HepG2 (cell line): ENCODE results near the gene TMC2. TPM values are rescaled to one million over a fixed set of nuclear protein-coding genes. Genes with fewer than 3 reads are reported as not detected.

Experiments
- KLF9 ChIP-seq: IDR thresholded peaks from 2 replicates; pipeline ENCODE4 v1.6.1; 2016; ENCODE audit warnings: low read depth
- NCOR1 ChIP-seq: fragments of 200-600 bp; sonication (generic); IDR thresholded peaks from 2 replicates; pipeline ENCODE4 v1.7.0; 2017; ENCODE audit warnings: antibody characterized with exemption, low read length, borderline replicate concordance
- PHF21A ChIP-seq: sonication (generic); formaldehyde crosslinking; IDR thresholded peaks from 2 replicates; pipeline ENCODE4 v1.5.0; 2020; ENCODE audit warnings: mild to moderate bottlenecking, missing genetic modification reagents
- TAF1 ChIP-seq: sonication (generic); formaldehyde crosslinking; IDR thresholded peaks from 2 replicates; pipeline ENCODE4 v1.4.0; 2020; ENCODE audit warnings: missing genetic modification reagents
- YY1 ChIP-seq: IDR thresholded peaks from 2 replicates; pipeline ENCODE4 v1.6.1; 2011; ENCODE audit warnings: low read length, low read depth, moderate library complexity, mild to moderate bottlenecking; ENCODE audit not compliant: insufficient read depth, insufficient replicate concordance
- ZNF264 ChIP-seq: sonication (generic); formaldehyde crosslinking; IDR thresholded peaks from 2 replicates; pipeline ENCODE4 v1.4.0; 2020; ENCODE audit warnings: missing genetic modification reagents
- ZNF34 ChIP-seq: sonication (generic); formaldehyde crosslinking; IDR thresholded peaks from 2 replicates; pipeline ENCODE4 v1.4.0; 2020; ENCODE audit warnings: mild to moderate bottlenecking, missing genetic modification reagents, borderline replicate concordance
- ZNF792 ChIP-seq: IDR thresholded peaks from 2 replicates; pipeline ENCODE4 v1.6.1; 2016
- polyA plus RNA-seq, 8 experiments: library from polyadenylated mRNA; depleted of rRNA in 3 of 8; stranded (reverse) in 7 of 8; unstranded in 1 of 8; fragments of >200 nt; fragmentation: Illumina TruSeq in 4 of 8; extraction: Trizol in 4 of 8; gene quantifications; 2 replicates each; pipeline versions ENCODE4 v1.2.1 to v1.2.3, GENCODE V29; 2011 to 2016; ENCODE audit warnings: low read depth in 4 of 8, missing spikeins in 1 of 8, mixed read lengths in 1 of 8; ENCODE audit not compliant: insufficient read depth in 1 of 8
- total RNA-seq, 5 experiments: library from RNA; depleted of rRNA; stranded (reverse); fragments of >200 nt; fragmentation: Illumina TruSeq; extraction: Trizol; gene quantifications; 2 replicates each; pipeline ENCODE4 v1.2.3, GENCODE V29; 2016; ENCODE audit warnings: low read depth in 1 of 5
- TF ChIP-seq, protein P1 (sequence below): sonication (generic); formaldehyde crosslinking; IDR thresholded peaks from 2 replicates; pipeline ENCODE4 v1.4.0; 2020; ENCODE audit warnings: mild to moderate bottlenecking, missing genetic modification reagents
- TF ChIP-seq, protein P2 (sequence below): sonication (generic); formaldehyde crosslinking; IDR thresholded peaks from 2 replicates; pipeline ENCODE4 v1.4.0; 2020; ENCODE audit warnings: mild to moderate bottlenecking, low read depth, missing genetic modification reagents
- TF ChIP-seq, protein P3 (sequence below): sonication (generic); formaldehyde crosslinking; IDR thresholded peaks from 2 replicates; pipeline ENCODE4 v1.4.0; 2020; ENCODE audit warnings: mild to moderate bottlenecking, missing genetic modification reagents, borderline replicate concordance
- TF ChIP-seq, protein P4 (sequence below): IDR thresholded peaks from 2 replicates; pipeline ENCODE4 v1.6.1; 2016; ENCODE audit warnings: low read depth, borderline replicate concordance
- TF ChIP-seq, protein P5 (sequence below): sonication (generic); formaldehyde crosslinking; IDR thresholded peaks from 2 replicates; pipeline ENCODE4 v1.9.0; 2022; ENCODE audit warnings: low read depth, missing genetic modification reagents

TMC2 gene
- total and polyA plus RNA-seq, 2 of the 13 experiments (the other 11 are each of a cell fraction or from before 2014, with no cell fraction given): not detected

DNA sequence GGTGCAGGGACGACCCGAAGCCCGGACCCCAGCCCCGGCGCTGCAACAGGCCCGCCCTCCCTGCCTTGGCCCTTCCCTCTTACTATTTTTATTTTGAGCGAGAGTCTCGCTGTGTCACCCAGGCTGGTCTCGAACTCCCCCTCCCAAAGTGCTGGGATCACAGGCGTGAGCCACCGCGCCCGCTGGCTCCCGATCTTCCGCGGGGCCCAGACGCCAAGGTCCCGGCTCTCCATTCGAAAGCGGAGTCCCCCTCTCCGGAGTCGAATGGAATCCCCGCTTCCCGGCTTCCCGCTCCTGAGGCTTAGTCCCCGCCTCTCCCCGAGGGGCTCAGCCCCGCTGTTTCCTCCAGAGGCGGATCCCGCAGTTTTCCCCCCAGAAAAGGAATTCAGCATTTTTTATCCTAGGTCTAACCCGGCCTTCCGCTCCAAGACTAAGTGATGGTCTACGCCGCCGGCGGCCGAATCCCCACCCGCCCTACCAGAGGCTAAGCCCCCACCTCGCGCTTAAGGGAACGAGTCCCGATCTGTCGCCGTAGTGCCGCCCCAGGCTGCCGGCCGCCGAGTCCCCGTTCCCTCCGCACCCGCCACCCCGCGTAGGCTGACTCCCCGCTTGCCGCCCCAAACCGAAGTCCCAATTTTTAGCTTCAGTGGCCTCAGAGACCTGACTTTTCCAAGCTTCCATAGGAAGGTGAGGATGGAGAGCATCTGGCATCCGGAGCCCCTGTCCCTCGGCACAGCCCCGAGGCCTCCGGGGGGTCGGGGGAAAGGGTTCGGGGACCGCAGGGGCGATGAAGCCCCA is 11.5 kb upstream of the TMC2 start (continued):
- TF ChIP-seq, protein P1, sequence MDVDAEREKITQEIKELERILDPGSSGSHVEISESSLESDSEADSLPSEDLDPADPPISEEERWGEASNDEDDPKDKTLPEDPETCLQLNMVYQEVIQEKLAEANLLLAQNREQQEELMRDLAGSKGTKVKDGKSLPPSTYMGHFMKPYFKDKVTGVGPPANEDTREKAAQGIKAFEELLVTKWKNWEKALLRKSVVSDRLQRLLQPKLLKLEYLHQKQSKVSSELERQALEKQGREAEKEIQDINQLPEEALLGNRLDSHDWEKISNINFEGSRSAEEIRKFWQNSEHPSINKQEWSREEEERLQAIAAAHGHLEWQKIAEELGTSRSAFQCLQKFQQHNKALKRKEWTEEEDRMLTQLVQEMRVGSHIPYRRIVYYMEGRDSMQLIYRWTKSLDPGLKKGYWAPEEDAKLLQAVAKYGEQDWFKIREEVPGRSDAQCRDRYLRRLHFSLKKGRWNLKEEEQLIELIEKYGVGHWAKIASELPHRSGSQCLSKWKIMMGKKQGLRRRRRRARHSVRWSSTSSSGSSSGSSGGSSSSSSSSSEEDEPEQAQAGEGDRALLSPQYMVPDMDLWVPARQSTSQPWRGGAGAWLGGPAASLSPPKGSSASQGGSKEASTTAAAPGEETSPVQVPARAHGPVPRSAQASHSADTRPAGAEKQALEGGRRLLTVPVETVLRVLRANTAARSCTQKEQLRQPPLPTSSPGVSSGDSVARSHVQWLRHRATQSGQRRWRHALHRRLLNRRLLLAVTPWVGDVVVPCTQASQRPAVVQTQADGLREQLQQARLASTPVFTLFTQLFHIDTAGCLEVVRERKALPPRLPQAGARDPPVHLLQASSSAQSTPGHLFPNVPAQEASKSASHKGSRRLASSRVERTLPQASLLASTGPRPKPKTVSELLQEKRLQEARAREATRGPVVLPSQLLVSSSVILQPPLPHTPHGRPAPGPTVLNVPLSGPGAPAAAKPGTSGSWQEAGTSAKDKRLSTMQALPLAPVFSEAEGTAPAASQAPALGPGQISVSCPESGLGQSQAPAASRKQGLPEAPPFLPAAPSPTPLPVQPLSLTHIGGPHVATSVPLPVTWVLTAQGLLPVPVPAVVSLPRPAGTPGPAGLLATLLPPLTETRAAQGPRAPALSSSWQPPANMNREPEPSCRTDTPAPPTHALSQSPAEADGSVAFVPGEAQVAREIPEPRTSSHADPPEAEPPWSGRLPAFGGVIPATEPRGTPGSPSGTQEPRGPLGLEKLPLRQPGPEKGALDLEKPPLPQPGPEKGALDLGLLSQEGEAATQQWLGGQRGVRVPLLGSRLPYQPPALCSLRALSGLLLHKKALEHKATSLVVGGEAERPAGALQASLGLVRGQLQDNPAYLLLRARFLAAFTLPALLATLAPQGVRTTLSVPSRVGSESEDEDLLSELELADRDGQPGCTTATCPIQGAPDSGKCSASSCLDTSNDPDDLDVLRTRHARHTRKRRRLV: peak; percentile 68; the same call in 1 of the 2 replicates
- TF ChIP-seq, protein P2, sequence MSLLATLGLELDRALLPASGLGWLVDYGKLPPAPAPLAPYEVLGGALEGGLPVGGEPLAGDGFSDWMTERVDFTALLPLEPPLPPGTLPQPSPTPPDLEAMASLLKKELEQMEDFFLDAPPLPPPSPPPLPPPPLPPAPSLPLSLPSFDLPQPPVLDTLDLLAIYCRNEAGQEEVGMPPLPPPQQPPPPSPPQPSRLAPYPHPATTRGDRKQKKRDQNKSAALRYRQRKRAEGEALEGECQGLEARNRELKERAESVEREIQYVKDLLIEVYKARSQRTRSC (CRISPR knock-in tag): 0 out of 2 replicates have a peak, but pooled peaks have one; percentile 43
- TF ChIP-seq, protein P3, sequence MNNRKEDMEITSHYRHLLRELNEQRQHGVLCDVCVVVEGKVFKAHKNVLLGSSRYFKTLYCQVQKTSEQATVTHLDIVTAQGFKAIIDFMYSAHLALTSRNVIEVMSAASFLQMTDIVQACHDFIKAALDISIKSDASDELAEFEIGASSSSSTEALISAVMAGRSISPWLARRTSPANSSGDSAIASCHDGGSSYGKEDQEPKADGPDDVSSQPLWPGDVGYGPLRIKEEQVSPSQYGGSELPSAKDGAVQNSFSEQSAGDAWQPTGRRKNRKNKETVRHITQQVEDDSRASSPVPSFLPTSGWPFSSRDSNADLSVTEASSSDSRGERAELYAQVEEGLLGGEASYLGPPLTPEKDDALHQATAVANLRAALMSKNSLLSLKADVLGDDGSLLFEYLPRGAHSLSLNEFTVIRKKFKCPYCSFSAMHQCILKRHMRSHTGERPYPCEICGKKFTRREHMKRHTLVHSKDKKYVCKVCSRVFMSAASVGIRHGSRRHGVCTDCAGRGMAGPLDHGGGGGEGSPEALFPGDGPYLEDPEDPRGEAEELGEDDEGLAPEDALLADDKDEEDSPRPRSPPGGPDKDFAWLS (CRISPR knock-in tag): peak; percentile 20; the same call in 1 of the 2 replicates
- TF ChIP-seq PHF21A (CRISPR knock-in tag) (peak; percentile 74; the same call in 1 of the 2 replicates), ZNF792 (no peak), ZNF264 (CRISPR knock-in tag) (no peak), ZNF34 (CRISPR knock-in tag) (no peak), TAF1 (peak; percentile 33), YY1 (no peak), NCOR1 (no peak), KLF9 (no peak)
- TF ChIP-seq, protein P4, sequence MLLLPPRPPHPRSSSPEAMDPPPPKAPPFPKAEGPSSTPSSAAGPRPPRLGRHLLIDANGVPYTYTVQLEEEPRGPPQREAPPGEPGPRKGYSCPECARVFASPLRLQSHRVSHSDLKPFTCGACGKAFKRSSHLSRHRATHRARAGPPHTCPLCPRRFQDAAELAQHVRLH (CRISPR knock-in tag): no peak; the same call in 1 of the 2 replicates
- TF ChIP-seq, protein P5, sequence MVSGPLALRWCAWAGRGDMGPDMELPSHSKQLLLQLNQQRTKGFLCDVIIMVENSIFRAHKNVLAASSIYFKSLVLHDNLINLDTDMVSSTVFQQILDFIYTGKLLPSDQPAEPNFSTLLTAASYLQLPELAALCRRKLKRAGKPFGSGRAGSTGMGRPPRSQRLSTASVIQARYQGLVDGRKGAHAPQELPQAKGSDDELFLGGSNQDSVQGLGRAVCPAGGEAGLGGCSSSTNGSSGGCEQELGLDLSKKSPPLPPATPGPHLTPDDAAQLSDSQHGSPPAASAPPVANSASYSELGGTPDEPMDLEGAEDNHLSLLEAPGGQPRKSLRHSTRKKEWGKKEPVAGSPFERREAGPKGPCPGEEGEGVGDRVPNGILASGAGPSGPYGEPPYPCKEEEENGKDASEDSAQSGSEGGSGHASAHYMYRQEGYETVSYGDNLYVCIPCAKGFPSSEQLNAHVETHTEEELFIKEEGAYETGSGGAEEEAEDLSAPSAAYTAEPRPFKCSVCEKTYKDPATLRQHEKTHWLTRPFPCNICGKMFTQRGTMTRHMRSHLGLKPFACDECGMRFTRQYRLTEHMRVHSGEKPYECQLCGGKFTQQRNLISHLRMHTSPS (CRISPR knock-in tag): no peak
